ENCODE data around the gene MTOR.
"Not testable (repeated sequence)": the region's sequence is repeated elsewhere in the genome, so short reads cannot be mapped to it uniquely, and the experiment has no call there.

MTOR gene

GRCh38 chr1:11281518-11282331, 19.4 kb upstream of the MTOR start:
- Histone ChIP-seq H3K9ac (no peak overlapping the region; the same call in 1 of the 2 replicates), H3K27ac (0 out of 2 replicates have a peak overlapping the region, but pooled peaks have one; percentile 68), H4K20me1 (peaks cover 35% of the 10 kb centered on the region), H3K4me2 (peak overlapping the region; percentile 71), H3K9me3 (no peaks in the 10 kb centered on the region), H3K36me3 (peaks cover 72% of the 10 kb centered on the region), H3K27me3 (no peaks in the 10 kb centered on the region), H3K4me1 (peaks cover 69% of the 10 kb centered on the region), H3K4me3 (no peak overlapping the region)
- TF ChIP-seq Cebpa-rat (IDR thresholded peaks at IDR 0.05), result no peak

GRCh38 chr1:11280719-11281376, 18.5 kb upstream of the MTOR start:
- Histone ChIP-seq H4K20me1 (peaks cover 30% of the 10 kb centered on the region; the same call in 1 of the 2 replicates), H3K9ac (peak overlapping the region; percentile 40; the same call in 1 of the 2 replicates), H3K4me1 (peaks cover 71% of the 10 kb centered on the region), H3K36me3 (peaks cover 69% of the 10 kb centered on the region), H3K4me2 (peak overlapping the region; percentile 71), H3K4me3 (no peak overlapping the region), H3K9me3 (no peaks in the 10 kb centered on the region), H3K27me3 (no peaks in the 10 kb centered on the region), H3K27ac (peak overlapping the region; percentile 68)
- no peak for TF ChIP-seq Cebpa-rat (IDR thresholded peaks at IDR 0.05)

- TF ChIP-seq Cebpa-rat (IDR thresholded peaks at IDR 0.05), result no peak
- Histone ChIP-seq H3K4me1 (peaks cover 72% of the 10 kb centered on the region), H3K4me3 (no peak overlapping the region), H3K36me3 (peaks cover 61% of the 10 kb centered on the region), H4K20me1 (peaks cover 24% of the 10 kb centered on the region; the same call in 1 of the 2 replicates), H3K27ac (peak overlapping the region; percentile 68; the same call in 1 of the 2 replicates), H3K27me3 (no peaks in the 10 kb centered on the region), H3K9ac (no peak overlapping the region), H3K9me3 (no peaks in the 10 kb centered on the region), H3K4me2 (peak overlapping the region; percentile 71; the same call in 1 of the 2 replicates)
These were observed 17.3 kb upstream of the MTOR start for GRCh38 chr1:11279630-11280029.

DNA sequence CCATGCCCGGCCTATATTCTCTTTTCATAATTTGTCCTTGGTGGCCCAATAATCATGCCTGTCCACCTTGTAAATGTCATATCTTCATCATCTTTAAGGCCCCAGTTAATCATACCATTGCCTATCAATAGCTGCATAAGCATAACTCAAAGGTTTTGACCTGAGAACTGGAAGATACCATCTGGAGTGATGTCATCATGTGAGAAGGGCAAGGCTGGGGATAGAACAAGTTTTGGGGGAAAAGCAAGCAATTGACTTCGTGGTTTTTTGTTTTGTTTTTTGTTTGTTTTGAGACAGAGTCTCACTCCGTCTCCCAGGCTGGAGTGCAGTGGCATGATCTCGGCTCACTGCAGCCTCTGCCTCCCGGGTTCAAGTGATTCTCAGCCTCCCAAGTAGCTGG, 16.8 kb upstream of the MTOR start:
- peaks cover 72% of the 10 kb centered on the region for H3K4me1 ChIP-seq
- H4K20me1 ChIP-seq, result peaks cover 19% of the 10 kb centered on the region; the same call in 1 of the 2 replicates
- no peak overlapping the region for H3K4me3 ChIP-seq
- no peaks in the 10 kb centered on the region for H3K27me3 ChIP-seq
- H3K9me3 ChIP-seq, result no peaks in the 10 kb centered on the region
- 0 out of 2 replicates have a peak overlapping the region, but pooled peaks have one; percentile 71 for H3K4me2 ChIP-seq
- H3K36me3 ChIP-seq, result peaks cover 60% of the 10 kb centered on the region
- H3K27ac ChIP-seq, result no peak overlapping the region
- no peak overlapping the region for H3K9ac ChIP-seq
- no peak for TF ChIP-seq Cebpa-rat (IDR thresholded peaks at IDR 0.05)

- Histone ChIP-seq H4K20me1 (peaks cover 7% of the 10 kb centered on the region; the same call in 1 of the 2 replicates), H3K36me3 (peaks cover 22% of the 10 kb centered on the region), H3K9me3 (no peaks in the 10 kb centered on the region), H3K27ac (peak overlapping the region; percentile 99), H3K27me3 (no peaks in the 10 kb centered on the region), H3K9ac (peak overlapping the region; percentile 98), H3K4me3 (peak overlapping the region; percentile 83), H3K4me2 (peak overlapping the region; percentile 82), H3K4me1 (peaks cover 39% of the 10 kb centered on the region)
- TF ChIP-seq Cebpa-rat (IDR thresholded peaks at IDR 0.05), result no peak
These were observed 11.4 kb upstream of the MTOR start for GRCh38 chr1:11273595-11274234.

DNA sequence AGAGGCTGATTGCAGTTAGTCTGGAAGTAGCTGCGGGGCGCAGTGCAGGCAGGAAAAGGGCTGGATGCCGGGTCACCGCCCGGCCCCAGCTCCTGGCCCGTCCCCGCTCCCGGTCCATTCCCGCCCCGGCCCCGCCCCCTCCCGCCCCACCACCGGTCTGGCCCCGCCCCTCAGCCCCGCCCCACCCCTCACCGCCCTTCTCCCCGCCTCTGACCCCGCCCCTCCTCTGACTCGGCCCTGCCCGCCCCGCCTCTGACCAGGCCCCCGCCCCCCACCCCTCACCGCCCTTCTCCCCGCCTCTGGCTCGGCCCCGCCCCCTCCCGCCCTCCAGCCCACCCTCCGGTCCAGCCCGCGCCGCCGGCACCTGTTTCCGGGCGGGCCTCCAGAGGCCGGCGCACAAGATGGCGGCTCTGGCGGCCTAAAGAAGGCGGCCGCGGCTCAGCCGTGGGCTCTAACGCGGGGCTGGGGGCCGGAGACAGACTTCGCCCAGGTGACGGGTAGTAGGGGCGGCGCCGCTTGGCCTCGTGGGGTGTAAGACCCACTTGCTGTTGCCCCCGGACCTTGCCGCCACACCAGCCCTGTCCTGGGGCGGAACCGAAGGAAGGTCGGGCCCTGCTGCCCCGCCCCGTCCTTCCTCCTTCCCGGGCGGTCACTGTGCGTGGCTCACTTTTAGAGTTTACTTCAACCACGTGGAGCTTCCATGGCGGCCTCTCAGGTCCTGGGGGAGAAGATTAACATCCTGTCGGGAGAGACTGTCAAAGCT, 10.7 kb upstream of the MTOR start, which contains the start of gene UBIAD1:
TSS of gene UBIAD1 (plus strand) at position 367 of the 763 bp plus-strand sequence. CDS start at position 701, 334 bp downstream.
- Histone ChIP-seq H3K9me3 (no peaks in the 10 kb centered on the region), H3K4me3 (peak within 1 kb of the TSS; percentile 83), H3K9ac (peak within 1 kb of the TSS; percentile 98), H3K4me1 (peaks cover 39% of the 10 kb centered on the region), H3K4me2 (peak within 1 kb of the TSS; percentile 82), H3K36me3 (peaks cover 15% of the 10 kb centered on the region), H3K27me3 (no peaks in the 10 kb centered on the region), H4K20me1 (peaks cover 7% of the 10 kb centered on the region; the same call in 1 of the 2 replicates), H3K27ac (peak within 1 kb of the TSS; percentile 99)
- TF ChIP-seq Cebpa-rat (IDR thresholded peaks at IDR 0.05), result no peak

DNA sequence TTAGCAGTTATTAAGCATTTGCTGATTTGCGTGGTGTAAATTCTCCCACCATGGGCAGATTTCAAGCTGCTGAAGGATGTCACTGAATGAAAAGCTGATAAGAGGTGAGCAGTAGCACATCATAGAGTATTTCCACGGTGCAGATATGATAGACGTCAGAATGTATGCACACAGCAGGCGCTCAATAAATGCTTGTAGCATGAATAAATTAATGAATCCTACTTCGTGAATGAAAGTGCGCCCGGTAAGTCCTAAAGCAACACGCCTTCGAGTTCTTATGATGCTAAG, 10.1 kb upstream of the MTOR start:
- H3K9ac ChIP-seq, result no peak overlapping the region
- peaks cover 7% of the 10 kb centered on the region; the same call in 1 of the 2 replicates for H4K20me1 ChIP-seq
- H3K36me3 ChIP-seq, result peaks cover 10% of the 10 kb centered on the region; the same call in 1 of the 2 replicates
- H3K4me3 ChIP-seq, result peak overlapping the region; percentile 54; the same call in 1 of the 2 replicates
- no peak overlapping the region for H3K27ac ChIP-seq
- H3K27me3 ChIP-seq, result no peaks in the 10 kb centered on the region
- H3K4me2 ChIP-seq, result peak overlapping the region; percentile 69
- no peak for TF ChIP-seq Cebpa-rat (IDR thresholded peaks at IDR 0.05)
- H3K9me3 ChIP-seq, result no peaks in the 10 kb centered on the region
- H3K4me1 ChIP-seq, result peaks cover 37% of the 10 kb centered on the region

DNA sequence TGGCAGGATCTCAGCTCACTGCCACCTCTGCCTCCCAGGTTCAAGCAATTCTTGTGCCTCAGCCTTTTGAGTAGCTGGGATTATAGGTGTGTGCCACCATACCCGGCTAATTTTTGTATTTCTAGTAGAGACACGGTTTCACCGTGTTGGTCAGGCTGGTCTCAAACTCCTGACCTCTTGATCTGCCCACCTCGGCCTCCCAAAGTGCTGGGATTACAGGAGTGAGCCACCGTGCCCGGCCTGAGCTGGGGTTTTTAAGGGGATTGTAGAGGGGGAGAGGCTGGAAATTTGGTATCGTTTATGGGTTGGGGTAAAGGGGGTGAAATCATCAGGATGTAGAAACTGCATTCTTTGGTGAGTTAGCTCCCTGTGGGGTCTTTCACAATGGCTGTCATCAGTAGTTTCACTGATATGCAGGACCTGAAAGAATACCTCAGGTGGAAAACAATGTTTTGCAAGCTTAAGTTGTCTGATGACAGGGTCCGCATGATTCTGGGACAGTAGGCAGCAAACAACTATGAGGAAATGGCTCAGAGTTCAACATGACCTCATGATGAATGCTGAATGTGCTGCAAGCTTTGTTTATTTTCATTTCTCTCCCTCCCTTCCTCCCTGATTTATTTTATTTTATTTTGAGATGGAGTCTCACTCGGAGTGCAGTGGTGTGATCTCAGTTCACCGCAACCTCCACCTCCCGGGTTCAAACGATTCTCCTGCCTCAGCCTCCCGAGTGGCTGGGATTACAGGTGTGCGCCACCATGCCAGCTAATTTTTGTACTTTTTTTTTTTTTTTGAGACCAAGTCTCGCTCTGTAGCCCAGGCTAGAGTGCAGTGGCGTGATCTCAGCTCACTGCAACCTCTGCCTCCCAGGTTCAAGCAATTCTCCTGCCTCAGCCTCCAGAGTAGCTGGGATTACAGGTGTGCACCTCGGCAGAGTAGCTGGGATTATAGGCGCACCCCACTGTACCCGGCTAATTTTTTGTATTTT, 5.3 kb upstream of the MTOR start:
- H3K4me2 ChIP-seq, H3K9me3 ChIP-seq, H3K27ac ChIP-seq, H3K4me1 ChIP-seq, H3K36me3 ChIP-seq, H3K9ac ChIP-seq, H3K4me3 ChIP-seq, H3K27me3 ChIP-seq, H4K20me1 ChIP-seq: not testable (repeated sequence)

Data from BLaER1 (cell line).